Skin of body (tissue), 2 donors: ENCODE data around the gene ME3. TPM values are rescaled to one million over a fixed set of nuclear protein-coding genes. Genes with fewer than 3 reads are reported as not detected.

ENCODE experiments used
- DNase-seq: peaks from one replicate; lab custom pipeline; 2025; lab: John Stamatoyannopoulos, UW
- total RNA-seq: library from RNA; depleted of rRNA; stranded (reverse); fragments of >200 nt; gene quantifications from one replicate; pipeline ENCODE4 v1.2.3, GENCODE V29; 2014

ME3 gene
- total RNA-seq, 1 donor from 2014 or later = 17.8 TPM

- no peak for DNase-seq
Measured at GRCh38 chr11:86693518-86693917, 21.1 kb upstream of the ME3 start.

- no peak for DNase-seq
Measured at GRCh38 chr11:86692746-86693145, 20.3 kb upstream of the ME3 start.

GRCh38 chr11:86692317-86692716 lies 19.9 kb upstream of the ME3 start:
- no peak for DNase-seq

DNA sequence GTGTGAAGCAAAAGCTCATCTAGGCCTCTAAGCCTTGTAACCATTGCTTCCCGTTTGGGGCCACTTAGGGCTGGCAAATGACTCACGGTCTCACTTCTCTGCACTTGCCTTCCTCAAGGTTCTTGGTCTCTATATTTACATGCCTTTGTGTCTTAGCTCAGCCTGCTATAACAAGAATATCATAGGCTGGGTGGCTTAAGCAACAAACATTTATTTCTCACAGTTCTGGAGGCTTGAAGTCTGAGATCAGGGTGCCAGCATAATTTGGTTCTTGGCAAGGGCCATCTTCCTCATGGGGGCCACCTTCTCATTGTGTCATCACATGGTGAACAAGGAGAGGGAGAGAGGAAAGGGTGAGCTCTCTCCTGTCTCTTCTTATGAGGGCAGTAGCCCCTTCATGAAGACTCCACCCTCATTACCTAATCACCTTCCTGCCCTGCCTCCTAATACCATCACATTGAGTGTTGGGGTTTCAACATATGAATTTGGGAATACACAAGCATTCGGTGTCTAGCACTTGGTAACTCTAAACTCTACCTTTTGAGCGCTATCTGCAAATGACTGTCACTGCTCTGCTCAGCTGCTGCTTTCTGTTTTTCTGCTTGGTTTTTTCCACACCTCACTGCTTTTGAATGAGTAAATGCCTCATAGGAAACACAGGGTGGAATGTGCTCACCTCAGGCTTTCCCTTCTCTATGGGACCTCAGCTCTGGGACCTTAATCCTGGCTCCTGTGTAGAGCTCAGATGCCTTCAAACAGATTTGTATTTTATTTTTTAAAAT lies 16.2 kb upstream of the ME3 start:
- DNase-seq = no peak

DNA sequence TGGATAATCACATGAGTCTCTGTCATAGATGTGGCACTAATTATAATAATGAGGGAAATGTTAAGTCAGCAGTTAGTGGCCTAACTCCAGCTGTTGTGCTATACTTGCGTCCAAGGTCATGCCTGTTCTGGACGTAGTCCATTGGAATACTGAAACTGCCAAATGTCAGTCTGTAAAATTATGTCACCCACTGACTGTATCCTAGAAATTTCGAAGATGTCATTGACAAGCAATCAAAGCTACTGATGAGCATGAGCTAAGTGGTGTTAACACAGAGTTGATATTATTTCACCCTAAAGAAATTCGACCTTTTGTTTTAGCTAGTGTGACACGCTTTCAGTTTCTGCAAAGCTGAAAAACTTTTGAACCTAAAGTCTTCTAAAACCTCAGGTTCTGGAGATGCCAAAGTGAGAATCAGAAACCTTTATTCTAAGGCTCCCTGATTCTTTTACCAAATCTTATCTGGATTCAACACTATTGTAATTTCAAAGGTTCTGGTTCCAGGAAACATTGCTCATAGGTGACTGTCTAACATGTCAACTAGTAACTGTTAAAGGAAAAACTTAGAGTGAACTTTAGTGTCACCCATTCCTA lies 14.9 kb upstream of the ME3 start:
- DNase-seq = peak; percentile 13

DNA sequence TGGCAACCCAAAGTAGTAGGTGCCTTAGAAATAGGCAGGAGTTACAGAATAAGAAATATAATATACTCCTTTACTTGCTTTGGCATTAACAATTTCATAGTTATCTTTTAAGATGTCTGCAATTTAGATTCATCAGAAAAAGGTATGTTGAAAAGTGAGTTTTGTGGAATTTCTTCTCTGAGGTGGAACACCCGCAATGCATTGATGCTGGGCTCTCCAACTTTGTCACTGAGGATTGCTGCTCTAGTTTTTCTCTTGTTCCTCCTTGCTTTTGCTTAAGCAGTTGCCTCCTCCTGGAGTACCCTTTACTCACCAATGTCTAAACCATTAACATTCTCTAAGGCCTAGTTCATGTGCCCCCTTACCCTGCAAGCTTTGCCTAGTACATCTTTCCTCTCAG lies 14.1 kb upstream of the ME3 start:
- DNase-seq = no peak

- no peak for DNase-seq
Measured at GRCh38 chr11:86681483-86681756, 9.0 kb upstream of the ME3 start.

DNA sequence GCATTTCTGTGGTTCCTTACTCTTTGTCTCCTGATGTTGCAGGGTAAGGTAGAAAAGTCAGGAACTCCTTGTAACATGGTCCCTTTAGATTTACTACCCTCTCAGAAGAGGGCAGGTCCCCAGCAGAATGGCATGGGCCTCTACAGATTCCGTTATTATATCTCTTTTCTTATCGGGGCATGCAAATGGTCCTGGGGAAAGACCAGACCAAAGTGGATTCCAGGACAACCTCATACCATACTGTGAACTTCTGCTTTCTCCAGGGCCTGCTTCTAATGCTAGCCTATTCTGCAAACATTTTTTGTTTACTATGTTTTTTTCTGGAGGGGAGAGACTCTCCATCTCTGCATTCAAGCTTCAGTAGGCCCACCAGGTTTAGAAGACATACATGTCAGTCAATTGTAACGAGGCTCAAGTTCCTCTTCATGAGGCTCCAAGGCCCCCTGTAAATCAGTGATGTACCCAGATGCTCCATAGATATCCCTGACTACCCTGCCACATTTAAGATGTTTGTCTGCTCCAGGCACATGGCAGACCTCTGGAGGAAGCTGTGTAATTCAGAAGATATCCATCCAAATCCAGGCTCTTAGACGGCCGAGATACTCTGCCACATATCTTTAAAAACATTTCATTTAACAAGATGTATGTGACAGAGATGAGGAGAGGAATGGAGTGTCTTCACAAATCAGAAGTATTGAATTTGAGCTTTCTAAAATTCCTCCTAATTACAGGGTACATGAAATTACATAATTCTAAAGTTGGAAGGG lies 8.5 kb upstream of the ME3 start:
- DNase-seq = no peak

- no peak for DNase-seq
Measured at GRCh38 chr11:86678823-86679222, 6.4 kb upstream of the ME3 start.

DNA sequence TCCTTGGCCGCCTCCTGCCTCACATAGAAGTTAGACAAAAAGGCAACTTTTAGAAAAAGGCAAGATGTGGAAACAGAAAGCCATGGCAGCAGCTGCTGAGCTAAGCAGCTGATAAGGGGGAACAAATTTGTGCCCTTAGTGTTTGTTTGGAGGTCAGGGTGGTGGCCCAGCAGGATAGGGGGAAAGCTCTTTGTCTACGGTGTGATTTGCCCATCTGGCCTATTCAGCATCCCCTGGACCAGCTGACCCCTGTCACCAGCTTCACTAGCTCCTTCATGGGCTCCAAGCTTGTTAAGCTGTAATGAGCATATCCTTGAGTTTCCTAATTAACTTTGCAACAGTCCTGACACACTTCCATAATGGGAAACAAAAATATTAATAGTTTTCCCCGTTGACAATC lies 5.9 kb upstream of the ME3 start:
- DNase-seq = no peak

- DNase-seq = no peak
Measured at GRCh38 chr11:86676533-86677154, 4.2 kb upstream of the ME3 start.

- no peak for DNase-seq
Measured at GRCh38 chr11:86676010-86676409, 3.6 kb upstream of the ME3 start.

- DNase-seq = no peak
Measured at GRCh38 chr11:86675017-86675416, 2.6 kb upstream of the ME3 start.

- DNase-seq = no peak
Measured at GRCh38 chr11:86673872-86674750, 1.7 kb upstream of the ME3 start.

DNA sequence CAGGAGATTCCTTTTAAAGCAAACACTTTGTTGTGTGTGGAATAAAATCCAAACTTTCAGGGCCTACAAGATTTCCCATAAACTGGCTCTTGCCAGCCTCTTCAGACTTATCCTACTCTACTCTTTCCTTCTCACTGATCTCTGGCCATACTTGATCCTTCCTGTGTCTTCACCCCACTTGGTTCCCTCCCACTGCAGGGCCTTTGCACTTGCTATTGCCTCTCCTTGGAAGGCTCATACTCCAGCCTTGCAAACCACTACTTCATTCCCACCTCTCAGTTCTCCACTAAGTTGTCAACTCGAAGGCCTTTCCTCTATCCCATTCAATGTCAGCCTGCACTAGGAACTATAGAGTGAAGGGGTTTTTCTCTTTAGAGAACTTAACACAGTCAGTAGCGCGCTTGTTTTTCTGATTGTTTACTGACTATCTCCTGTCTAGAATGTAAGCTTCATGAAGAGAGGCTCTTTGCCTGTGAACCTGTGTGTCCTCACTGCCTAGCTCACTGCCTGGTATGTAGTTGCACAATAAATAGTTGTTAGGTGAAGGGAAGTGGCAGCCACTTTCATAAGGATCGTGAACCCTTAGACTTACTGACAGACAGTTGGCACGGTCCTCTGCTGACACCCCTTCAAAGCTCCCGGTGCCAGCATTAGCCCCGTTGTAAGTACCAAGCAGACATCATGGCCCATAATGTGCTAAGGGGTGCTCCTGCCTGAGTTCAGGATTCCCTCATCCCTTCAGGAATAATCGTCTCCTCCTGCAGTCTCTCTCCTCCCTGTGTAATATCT lies 833 bp upstream of the ME3 start:
- DNase-seq = no peak

- no peak for DNase-seq
Measured at GRCh38 chr11:86671531-86672006, 847 bp downstream of the ME3 start.

GRCh38 chr11:86670911-86671310 lies 1.5 kb downstream of the ME3 start:
- DNase-seq = no peak

- no peak for DNase-seq
Measured at GRCh38 chr11:86670181-86670580, 2.2 kb downstream of the ME3 start.

GRCh38 chr11:86669424-86669823 lies 3.0 kb downstream of the ME3 start:
- no peak for DNase-seq

GRCh38 chr11:86668929-86669328 lies 3.5 kb downstream of the ME3 start:
- DNase-seq = no peak
